ENCODE measurements around the gene CCDC187. TPM values are rescaled to one million over a fixed set of nuclear protein-coding genes. Genes with fewer than 3 reads are reported as not detected.

Gene CCDC187
- total RNA-seq, 1 experiment from 2014 or later: 2.7 TPM

DNA sequence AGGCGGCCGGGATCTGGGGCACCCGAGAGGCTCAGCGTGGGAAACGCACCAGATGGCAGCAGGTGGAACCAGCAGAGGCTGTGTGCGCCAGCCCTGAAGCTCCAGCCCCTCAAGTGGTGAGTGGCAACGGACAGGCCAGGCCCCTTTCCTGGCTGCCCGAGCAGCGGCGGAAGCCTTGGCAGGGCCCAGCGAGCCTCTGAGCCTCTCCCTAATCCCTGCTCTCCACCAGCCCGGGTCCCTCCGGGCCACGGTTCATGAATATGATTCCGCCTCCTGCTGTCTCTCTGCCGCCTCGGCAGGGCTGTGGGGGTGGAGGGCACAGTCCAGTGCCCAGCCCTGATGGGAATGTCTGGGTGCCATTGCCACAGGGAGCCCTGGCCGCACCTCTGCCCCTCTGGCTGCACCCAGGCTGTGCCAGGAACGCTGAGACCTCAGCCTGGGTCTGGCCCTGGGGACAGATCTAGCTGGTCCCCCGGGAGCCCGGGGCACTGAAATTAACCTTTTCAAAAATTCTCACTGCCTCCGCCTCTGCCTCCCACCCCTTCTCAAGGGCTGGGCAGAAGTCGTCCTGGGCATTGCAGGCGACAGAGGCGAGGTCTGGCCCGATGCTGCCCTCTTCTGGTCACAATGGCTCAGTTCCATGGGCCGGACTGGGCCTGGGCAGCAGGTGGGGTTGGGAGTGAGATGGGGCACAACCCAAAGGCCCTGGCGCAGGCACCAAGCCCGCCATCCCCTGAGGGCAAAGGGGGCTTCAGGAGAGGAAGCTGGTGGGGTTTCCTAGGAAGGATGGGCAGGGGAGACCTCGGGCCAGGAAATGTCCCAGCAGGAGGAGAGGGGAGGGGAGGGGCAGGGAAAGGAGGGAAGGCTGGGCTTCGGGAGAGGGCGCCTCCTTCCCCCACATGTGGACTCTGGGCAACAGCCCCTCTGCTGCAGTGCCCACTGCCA, 20.3 kb downstream of the CCDC187 start:
- no peak overlapping the region for H3K27ac ChIP-seq
- H3F3A ChIP-seq (ENCODE audit: insufficient read depth, low read depth): no peaks in the 10 kb centered on the region; the same call in 1 of the 2 replicates
- DNase-seq: peak; percentile 49 to 86
- POLR2A ChIA-PET (ENCODE audit: unreplicated experiment): interaction anchor here (0.6 kb wide), 1 partner anchor 295 kb away, joined by 10 read pairs; no protein-coding TSS in a partner anchor
- no peaks in the 10 kb centered on the region for H3K36me3 ChIP-seq (ENCODE audit: low read depth)
- no TSS peak for BruUV-seq (replicated peaks)
- H3K9me3 ChIP-seq (ENCODE audit: insufficient read depth, low read depth): no peaks in the 10 kb centered on the region
- no peaks in the 10 kb centered on the region for H3K9me2 ChIP-seq (ENCODE audit: insufficient read depth)
- H4K20me1 ChIP-seq (ENCODE audit: insufficient read depth): no peaks in the 10 kb centered on the region
- CTCF ChIA-PET: interaction anchor here (0.6 kb wide), 1 partner anchor 49 kb away, joined by 4 read pairs; no protein-coding TSS in a partner anchor
- TF ChIP-seq, protein P1, sequence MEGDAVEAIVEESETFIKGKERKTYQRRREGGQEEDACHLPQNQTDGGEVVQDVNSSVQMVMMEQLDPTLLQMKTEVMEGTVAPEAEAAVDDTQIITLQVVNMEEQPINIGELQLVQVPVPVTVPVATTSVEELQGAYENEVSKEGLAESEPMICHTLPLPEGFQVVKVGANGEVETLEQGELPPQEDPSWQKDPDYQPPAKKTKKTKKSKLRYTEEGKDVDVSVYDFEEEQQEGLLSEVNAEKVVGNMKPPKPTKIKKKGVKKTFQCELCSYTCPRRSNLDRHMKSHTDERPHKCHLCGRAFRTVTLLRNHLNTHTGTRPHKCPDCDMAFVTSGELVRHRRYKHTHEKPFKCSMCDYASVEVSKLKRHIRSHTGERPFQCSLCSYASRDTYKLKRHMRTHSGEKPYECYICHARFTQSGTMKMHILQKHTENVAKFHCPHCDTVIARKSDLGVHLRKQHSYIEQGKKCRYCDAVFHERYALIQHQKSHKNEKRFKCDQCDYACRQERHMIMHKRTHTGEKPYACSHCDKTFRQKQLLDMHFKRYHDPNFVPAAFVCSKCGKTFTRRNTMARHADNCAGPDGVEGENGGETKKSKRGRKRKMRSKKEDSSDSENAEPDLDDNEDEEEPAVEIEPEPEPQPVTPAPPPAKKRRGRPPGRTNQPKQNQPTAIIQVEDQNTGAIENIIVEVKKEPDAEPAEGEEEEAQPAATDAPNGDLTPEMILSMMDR (conservative IDR thresholded peaks at IDR 0.05): peak; percentile 85
- TF ChIP-seq EZH2 (IDR thresholded peaks at IDR 0.05; ENCODE audit: low read depth): no peak
- H3K79me2 ChIP-seq (ENCODE audit: low read depth): no peaks in the 10 kb centered on the region
- no peak overlapping the region for H2AFZ ChIP-seq
- peaks cover 59% of the 10 kb centered on the region for H3K27me3 ChIP-seq (ENCODE audit: insufficient read depth, low read depth)
- H3K4me1 ChIP-seq (replicated peaks; ENCODE audit: insufficient read depth): no peaks in the 10 kb centered on the region
- intact Hi-C loops (cut with micrococcal nuclease; ENCODE audit: unreplicated experiment): loop anchor here (1.0 to 10.0 kb wide), 5 partner anchors 56 to 679 kb away; partner anchors contain the start of gene UBAC1
- no peak overlapping the region for H3K4me3 ChIP-seq
- no peak overlapping the region for H3K4me2 ChIP-seq

GRCh38 chr9:136282272-136282861, 21.5 kb downstream of the CCDC187 start:
- peaks cover 63% of the 10 kb centered on the region for H3K27me3 ChIP-seq (ENCODE audit: insufficient read depth, low read depth)
- no peaks in the 10 kb centered on the region for H4K20me1 ChIP-seq (ENCODE audit: insufficient read depth)
- ChIA-PET POLR2A (ENCODE audit: unreplicated experiment) (interaction anchor here (0.6 kb wide), 1 partner anchor 297 kb away, joined by 10 read pairs; no protein-coding TSS in a partner anchor), CTCF (no interaction called here)
- no peak overlapping the region for H2AFZ ChIP-seq
- no peaks in the 10 kb centered on the region; the same call in 1 of the 2 replicates for H3F3A ChIP-seq (ENCODE audit: insufficient read depth, low read depth)
- H3K27ac ChIP-seq: no peak overlapping the region
- BruUV-seq (replicated peaks): no TSS peak
- TF ChIP-seq, protein P1 (conservative IDR thresholded peaks at IDR 0.05): no peak
- no peak for TF ChIP-seq EZH2 (IDR thresholded peaks at IDR 0.05; ENCODE audit: low read depth)
- H3K9me2 ChIP-seq (ENCODE audit: insufficient read depth): no peaks in the 10 kb centered on the region
- intact Hi-C loops (cut with micrococcal nuclease; ENCODE audit: unreplicated experiment): loop anchor here (2.0 to 10.0 kb wide), 3 partner anchors 55 to 318 kb away; partner anchors contain the start of gene UBAC1
- H3K4me2 ChIP-seq: no peak overlapping the region
- no peaks in the 10 kb centered on the region for H3K4me1 ChIP-seq (replicated peaks; ENCODE audit: insufficient read depth)
- H3K36me3 ChIP-seq (ENCODE audit: low read depth): no peaks in the 10 kb centered on the region
- H3K79me2 ChIP-seq (ENCODE audit: low read depth): no peaks in the 10 kb centered on the region
- no peak overlapping the region for H3K4me3 ChIP-seq
- no peaks in the 10 kb centered on the region for H3K9me3 ChIP-seq (ENCODE audit: insufficient read depth, low read depth)
- DNase-seq: peak in 1 of 2 experiments; percentile 29

GRCh38 chr9:136281421-136282271, 22.2 kb downstream of the CCDC187 start:
- Histone ChIP-seq H3K27me3 (ENCODE audit: insufficient read depth, low read depth) (peaks cover 61% of the 10 kb centered on the region), H3F3A (ENCODE audit: insufficient read depth, low read depth) (no peaks in the 10 kb centered on the region; the same call in 1 of the 2 replicates), H3K4me2 (no peak overlapping the region), H4K20me1 (ENCODE audit: insufficient read depth) (no peaks in the 10 kb centered on the region), H3K79me2 (ENCODE audit: low read depth) (no peaks in the 10 kb centered on the region), H3K36me3 (ENCODE audit: low read depth) (no peaks in the 10 kb centered on the region), H3K9me3 (ENCODE audit: insufficient read depth, low read depth) (no peaks in the 10 kb centered on the region), H2AFZ (no peak overlapping the region), H3K4me3 (no peak overlapping the region), H3K4me1 (replicated peaks; ENCODE audit: insufficient read depth) (no peaks in the 10 kb centered on the region), H3K27ac (no peak overlapping the region), H3K9me2 (ENCODE audit: insufficient read depth) (no peaks in the 10 kb centered on the region)
- intact Hi-C loops (cut with micrococcal nuclease; ENCODE audit: unreplicated experiment): loop anchor here (2.0 to 10.0 kb wide), 3 partner anchors 54 to 317 kb away; partner anchors contain the start of gene UBAC1
- DNase-seq: no peak
- TF ChIP-seq, protein P1 (conservative IDR thresholded peaks at IDR 0.05): no peak
- TF ChIP-seq EZH2 (IDR thresholded peaks at IDR 0.05; ENCODE audit: low read depth): no peak
- no TSS peak for BruUV-seq (replicated peaks)
- ChIA-PET CTCF (no interaction called here), POLR2A (ENCODE audit: unreplicated experiment) (no interaction called here)
